NCI-H524 treated with DMSO at 0.1 percent for 48 hours (cell line): Measurements from ENCODE around the gene LYRM2.

ENCODE experiments used
- DNase-seq: peaks from one replicate; lab custom pipeline; 2025; lab: John Stamatoyannopoulos, UW

Gene LYRM2

GRCh38 chr6:89591745-89592144, 46.8 kb downstream of the LYRM2 start:
- no peak for DNase-seq

- no peak for DNase-seq
Observed at GRCh38 chr6:89590133-89590532, 48.4 kb downstream of the LYRM2 start.

GRCh38 chr6:89589297-89590025, 49.1 kb downstream of the LYRM2 start:
- DNase-seq, result no peak

- DNase-seq, result no peak
Observed at GRCh38 chr6:89585154-89585553, 53.4 kb downstream of the LYRM2 start.

- no peak for DNase-seq
Observed at GRCh38 chr6:89584539-89584938, 54.0 kb downstream of the LYRM2 start.

GRCh38 chr6:89583559-89583958, 55.0 kb downstream of the LYRM2 start:
- no peak for DNase-seq

GRCh38 chr6:89582669-89583325, 55.8 kb downstream of the LYRM2 start:
- peak; percentile 79 for DNase-seq

GRCh38 chr6:89581689-89582088, 56.9 kb downstream of the LYRM2 start:
- peak; percentile 11 for DNase-seq

GRCh38 chr6:89580997-89581666, 57.4 kb downstream of the LYRM2 start:
- DNase-seq, result no peak

- no peak for DNase-seq
Observed at GRCh38 chr6:89575562-89575960, 63.0 kb downstream of the LYRM2 start.

GRCh38 chr6:89574910-89575561, 63.5 kb downstream of the LYRM2 start:
- DNase-seq, result no peak

GRCh38 chr6:89567630-89568390, 70.7 kb downstream of the LYRM2 start:
- no peak for DNase-seq

GRCh38 chr6:89566930-89567629, 71.5 kb downstream of the LYRM2 start:
- no peak for DNase-seq

GRCh38 chr6:89566008-89566800, 72.3 kb downstream of the LYRM2 start:
- DNase-seq, result peak; percentile 36

GRCh38 chr6:89564752-89565427, 73.7 kb downstream of the LYRM2 start:
- DNase-seq, result no peak

GRCh38 chr6:89563866-89564265, 74.7 kb downstream of the LYRM2 start:
- DNase-seq, result no peak

GRCh38 chr6:89562093-89562973, 76.2 kb downstream of the LYRM2 start:
- DNase-seq, result peak; percentile 42

- DNase-seq, result no peak
Observed at GRCh38 chr6:89559487-89559886, 79.1 kb downstream of the LYRM2 start.

- DNase-seq, result no peak
Observed at GRCh38 chr6:89555806-89556205, 82.7 kb downstream of the LYRM2 start.
